HCT116 (cell line): Measurements from ENCODE around the gene CLCN4. TPM values are rescaled to one million over a fixed set of nuclear protein-coding genes. Genes with fewer than 3 reads are reported as not detected.

Experiments used
- ATAC-seq: fragments of 200-7000 bp; cut with Tn5 transposase; 2 replicates; pipeline ENCODE4 v1.9.1; 2020; ENCODE audit warnings: mild to moderate bottlenecking, moderate library complexity
- BruUV-seq: library from RNA; stranded (reverse); fragments of 400-500 nt; replicated peaks from 2 replicates; lab custom pipeline; 2021; lab: Mats Ljungman, UMichigan
- CTCF ChIA-PET: fragments of 300-600 bp; sonication (Branson Sonifier 250); formaldehyde crosslinking; loops from one replicate; lab custom pipeline; 2021; ENCODE audit warnings: antibody characterized with exemption; lab: Charles Lee
- POLR2A ChIA-PET: fragments of 300-600, 350-600 bp; sonication (Branson Sonifier 250); formaldehyde crosslinking; loops from one replicate; lab custom pipeline; 2021; ENCODE audit warnings: antibody characterized with exemption; lab: Charles Lee
- RAD21 ChIA-PET, 2 experiments: fragments of 300-600 bp; sonication (Branson Sonifier 250); formaldehyde crosslinking; loops; one replicate each; lab custom pipeline; 2023; ENCODE audit warnings: low total read pairs in 2 of 2; ENCODE audit not compliant: uncharacterized antibody in 2 of 2, unreplicated experiment in 2 of 2, low non-redundant PET in 1 of 2; lab: Charles Lee
- DNase-seq: peaks from one replicate; pipeline ENCODE4 v3.0.0-alpha.2; 2010; ENCODE audit warnings: low read depth, low spot score
- H2AFZ ChIP-seq: fragments of 200-600 bp; shearing (Covaris generic), sonication (generic); 2 replicates; pipeline ENCODE4 v1.6.1; 2017; ENCODE audit warnings: low read depth, mixed run types, mixed read lengths, antibody characterized with exemption, low read length; ENCODE audit not compliant: poor library complexity, severe bottlenecking
- H3K27ac ChIP-seq: 2 replicates; pipeline ENCODE4 v1.5.1; 2012; ENCODE audit warnings: low read depth, low read length
- H3K27me3 ChIP-seq: fragments of 200-600 bp; sonication (generic); 2 replicates; pipeline ENCODE4 v1.6.1; 2016; ENCODE audit warnings: mixed run types, low read length, mixed read lengths; ENCODE audit not compliant: insufficient read depth
- H3K36me3 ChIP-seq, 2 experiments: fragments of 200-500 bp in 1 of 2; fragments of 200-600 bp in 1 of 2; sonication (Bioruptor generic) in 1 of 2; sonication (generic) in 1 of 2; 2 replicates each; pipeline versions ENCODE4 v1.5.1 to v1.6.1; 2014 to 2016; ENCODE audit warnings: low read length in 2 of 2, inconsistent platforms in 1 of 2, mixed read lengths in 1 of 2, mixed run types in 1 of 2; ENCODE audit not compliant: insufficient read depth in 2 of 2, control insufficient read depth in 1 of 2
- H3K4me1 ChIP-seq, 2 experiments: fragments of 200-600 bp in 1 of 2; sonication (generic) in 1 of 2; 2 replicates each; pipeline versions ENCODE4 v1.5.1 to v1.6.1; 2012 to 2017; ENCODE audit warnings: low read length in 2 of 2, inconsistent platforms in 1 of 2, mild to moderate bottlenecking in 1 of 2, mixed read lengths in 1 of 2, mixed run types in 1 of 2, moderate library complexity in 1 of 2; ENCODE audit not compliant: insufficient read depth in 2 of 2, control insufficient read depth in 1 of 2
- H3K4me2 ChIP-seq: fragments of 200-600 bp; sonication (generic); 2 replicates; pipeline ENCODE4 v1.6.1; 2017; ENCODE audit warnings: mixed run types, low read length, mixed read lengths
- H3K4me3 ChIP-seq, 2 experiments: fragments of 200-600 bp in 1 of 2; sonication (generic) in 1 of 2; replicated peaks in 1 of 2; 2 replicates each; pipeline ENCODE4 v1.5.1; 2011 to 2016; ENCODE audit warnings: low read length in 2 of 2, control low read depth in 1 of 2, low read depth in 1 of 2, mild to moderate bottlenecking in 1 of 2, mixed read lengths in 1 of 2, mixed run types in 1 of 2
- H3K79me2 ChIP-seq: fragments of 200-600 bp; sonication (generic); 2 replicates; pipeline ENCODE4 v1.6.1; 2017; ENCODE audit warnings: mild to moderate bottlenecking, mixed run types, low read length, moderate library complexity, mixed read lengths; ENCODE audit not compliant: insufficient read depth
- H3K9ac ChIP-seq: fragments of 200-600 bp; sonication (generic); 2 replicates; pipeline ENCODE4 v1.6.1; 2016; ENCODE audit warnings: low read length, mixed read lengths
- H3K9me2 ChIP-seq: fragments of 200-600 bp; sonication (generic), shearing (Covaris generic); 2 replicates; pipeline ENCODE4 v1.6.1; 2017; ENCODE audit warnings: mixed run types, mild to moderate bottlenecking, moderate library complexity; ENCODE audit not compliant: insufficient read depth
- H3K9me3 ChIP-seq, 2 experiments: fragments of 200-500 bp in 1 of 2; fragments of 200-600 bp in 1 of 2; sonication (Bioruptor generic) in 1 of 2; sonication (generic) in 1 of 2; 2 replicates each; pipeline ENCODE4 v1.6.1; 2014 to 2017; ENCODE audit warnings: low read length in 2 of 2, mixed read lengths in 2 of 2, inconsistent platforms in 1 of 2, low read depth in 1 of 2, mild to moderate bottlenecking in 1 of 2, mixed run types in 1 of 2, moderate library complexity in 1 of 2; ENCODE audit not compliant: control insufficient read depth in 1 of 2, insufficient read depth in 1 of 2
- H4K20me1 ChIP-seq: fragments of 200-600 bp; sonication (generic), shearing (Covaris generic); 2 replicates; pipeline ENCODE4 v1.6.1; 2017; ENCODE audit warnings: mixed run types, mild to moderate bottlenecking, moderate library complexity; ENCODE audit not compliant: insufficient read depth
- CBX3 ChIP-seq: IDR thresholded peaks from 2 replicates; pipeline ENCODE4 v1.6.1; 2012; ENCODE audit warnings: low read depth
- ELF1 ChIP-seq: IDR thresholded peaks from 2 replicates; pipeline ENCODE4 v1.6.1; 2012; ENCODE audit warnings: low read depth, borderline replicate concordance
- FOSL1 ChIP-seq: IDR thresholded peaks from 2 replicates; pipeline ENCODE4 v1.6.1; 2012; ENCODE audit warnings: low read depth
- JUND ChIP-seq: IDR thresholded peaks from 2 replicates; pipeline ENCODE4 v1.6.1; 2012
- ZNF274 ChIP-seq: fragments of 200-500 bp; sonication (Bioruptor generic); IDR thresholded peaks from 2 replicates; pipeline ENCODE4 v1.6.1; 2014; ENCODE audit warnings: mild to moderate bottlenecking, low read depth, low read length, inconsistent platforms
- intact Hi-C: fragments of 100-400 bp; cut with micrococcal nuclease; formaldehyde crosslinking; loops from 2 replicates; pipeline ENCODE4 v1.10.0; 2022
- total RNA-seq: library from RNA; stranded (reverse); gene quantifications from one replicate; pipeline ENCODE4 v1.2.1, GENCODE V29; 2021; ENCODE audit not compliant: unreplicated experiment
- TF ChIP-seq, protein P1 (sequence below): IDR thresholded peaks from 2 replicates; pipeline ENCODE4 v1.6.1; 2012; ENCODE audit warnings: low read depth
- TF ChIP-seq, protein P2 (sequence below): IDR thresholded peaks from 2 replicates; pipeline ENCODE4 v1.6.1; 2011; ENCODE audit warnings: mild to moderate bottlenecking, low read length, moderate library complexity; ENCODE audit not compliant: insufficient replicate concordance; ENCODE audit errors: extremely low read depth
- TF ChIP-seq, protein P3 (sequence below), 3 experiments: fragments of 200-600 bp in 1 of 3; sonication (generic) in 1 of 3; IDR thresholded peaks in 2 of 3; conservative IDR thresholded peaks in 1 of 3; 2 replicates each; pipeline ENCODE4 v1.5.1; 2012 to 2017; ENCODE audit warnings: low read depth in 2 of 3, low read length in 2 of 3, antibody characterized with exemption in 1 of 3, borderline replicate concordance in 1 of 3, control low read depth in 1 of 3, mild to moderate bottlenecking in 1 of 3, mixed read lengths in 1 of 3, mixed run types in 1 of 3, moderate library complexity in 1 of 3; ENCODE audit not compliant: insufficient read depth in 1 of 3

The CLCN4 gene
- total RNA-seq, 1 experiment from 2014 or later = 3.1 TPM

DNA sequence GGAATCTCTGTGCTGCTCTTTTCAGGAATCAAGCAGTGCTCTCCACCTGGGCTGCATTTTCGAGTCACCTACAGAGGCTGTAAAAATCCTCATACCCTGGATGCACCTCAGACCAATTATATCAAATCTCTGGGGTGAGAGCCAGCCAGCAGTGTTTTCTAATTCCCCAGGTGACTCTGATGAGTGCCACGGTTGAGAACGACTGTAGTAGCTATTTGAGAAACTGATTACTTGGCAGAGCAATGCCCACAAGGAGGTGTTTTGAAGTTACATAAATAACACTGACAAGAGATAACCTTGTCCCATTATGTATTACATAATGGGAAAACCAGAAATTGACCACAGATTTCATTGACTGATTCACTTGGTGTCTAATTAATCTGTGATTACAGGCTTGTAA, 46.8 kb downstream of the CLCN4 start (continued):
- no peak for TF ChIP-seq ZNF274

DNA sequence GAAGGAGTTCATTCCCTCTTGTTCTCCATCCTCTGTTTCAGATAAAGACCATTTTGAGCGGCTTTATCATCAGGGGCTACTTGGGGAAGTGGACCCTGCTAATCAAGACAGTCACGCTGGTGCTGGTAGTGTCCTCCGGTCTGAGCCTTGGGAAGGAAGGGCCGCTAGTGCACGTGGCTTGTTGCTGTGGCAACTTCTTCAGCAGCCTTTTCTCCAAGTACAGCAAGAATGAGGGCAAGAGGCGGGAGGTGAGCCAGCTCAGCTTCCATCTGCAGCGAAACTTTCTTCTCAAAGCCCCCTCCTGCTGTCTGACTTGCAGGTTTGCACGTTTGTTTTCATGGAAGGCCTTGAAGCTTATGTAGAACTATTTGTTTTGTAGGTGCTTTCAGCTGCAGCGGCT, 49.5 kb downstream of the CLCN4 start:
- no peaks in the 10 kb centered on the region for H3K79me2 ChIP-seq
- no peak for DNase-seq
- no TSS peak for BruUV-seq
- H2AFZ ChIP-seq = no peak overlapping the region
- no peaks in the 10 kb centered on the region for H3K9me3 ChIP-seq
- TF ChIP-seq ZNF274 (no peak), FOSL1 (no peak), JUND (no peak), CBX3 (no peak), ELF1 (no peak)
- TF ChIP-seq, protein P1, sequence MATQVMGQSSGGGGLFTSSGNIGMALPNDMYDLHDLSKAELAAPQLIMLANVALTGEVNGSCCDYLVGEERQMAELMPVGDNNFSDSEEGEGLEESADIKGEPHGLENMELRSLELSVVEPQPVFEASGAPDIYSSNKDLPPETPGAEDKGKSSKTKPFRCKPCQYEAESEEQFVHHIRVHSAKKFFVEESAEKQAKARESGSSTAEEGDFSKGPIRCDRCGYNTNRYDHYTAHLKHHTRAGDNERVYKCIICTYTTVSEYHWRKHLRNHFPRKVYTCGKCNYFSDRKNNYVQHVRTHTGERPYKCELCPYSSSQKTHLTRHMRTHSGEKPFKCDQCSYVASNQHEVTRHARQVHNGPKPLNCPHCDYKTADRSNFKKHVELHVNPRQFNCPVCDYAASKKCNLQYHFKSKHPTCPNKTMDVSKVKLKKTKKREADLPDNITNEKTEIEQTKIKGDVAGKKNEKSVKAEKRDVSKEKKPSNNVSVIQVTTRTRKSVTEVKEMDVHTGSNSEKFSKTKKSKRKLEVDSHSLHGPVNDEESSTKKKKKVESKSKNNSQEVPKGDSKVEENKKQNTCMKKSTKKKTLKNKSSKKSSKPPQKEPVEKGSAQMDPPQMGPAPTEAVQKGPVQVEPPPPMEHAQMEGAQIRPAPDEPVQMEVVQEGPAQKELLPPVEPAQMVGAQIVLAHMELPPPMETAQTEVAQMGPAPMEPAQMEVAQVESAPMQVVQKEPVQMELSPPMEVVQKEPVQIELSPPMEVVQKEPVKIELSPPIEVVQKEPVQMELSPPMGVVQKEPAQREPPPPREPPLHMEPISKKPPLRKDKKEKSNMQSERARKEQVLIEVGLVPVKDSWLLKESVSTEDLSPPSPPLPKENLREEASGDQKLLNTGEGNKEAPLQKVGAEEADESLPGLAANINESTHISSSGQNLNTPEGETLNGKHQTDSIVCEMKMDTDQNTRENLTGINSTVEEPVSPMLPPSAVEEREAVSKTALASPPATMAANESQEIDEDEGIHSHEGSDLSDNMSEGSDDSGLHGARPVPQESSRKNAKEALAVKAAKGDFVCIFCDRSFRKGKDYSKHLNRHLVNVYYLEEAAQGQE = no peak
- TF ChIP-seq, protein P2, sequence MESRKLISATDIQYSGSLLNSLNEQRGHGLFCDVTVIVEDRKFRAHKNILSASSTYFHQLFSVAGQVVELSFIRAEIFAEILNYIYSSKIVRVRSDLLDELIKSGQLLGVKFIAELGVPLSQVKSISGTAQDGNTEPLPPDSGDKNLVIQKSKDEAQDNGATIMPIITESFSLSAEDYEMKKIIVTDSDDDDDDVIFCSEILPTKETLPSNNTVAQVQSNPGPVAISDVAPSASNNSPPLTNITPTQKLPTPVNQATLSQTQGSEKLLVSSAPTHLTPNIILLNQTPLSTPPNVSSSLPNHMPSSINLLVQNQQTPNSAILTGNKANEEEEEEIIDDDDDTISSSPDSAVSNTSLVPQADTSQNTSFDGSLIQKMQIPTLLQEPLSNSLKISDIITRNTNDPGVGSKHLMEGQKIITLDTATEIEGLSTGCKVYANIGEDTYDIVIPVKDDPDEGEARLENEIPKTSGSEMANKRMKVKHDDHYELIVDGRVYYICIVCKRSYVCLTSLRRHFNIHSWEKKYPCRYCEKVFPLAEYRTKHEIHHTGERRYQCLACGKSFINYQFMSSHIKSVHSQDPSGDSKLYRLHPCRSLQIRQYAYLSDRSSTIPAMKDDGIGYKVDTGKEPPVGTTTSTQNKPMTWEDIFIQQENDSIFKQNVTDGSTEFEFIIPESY = no peak
- TF ChIP-seq, protein P3, sequence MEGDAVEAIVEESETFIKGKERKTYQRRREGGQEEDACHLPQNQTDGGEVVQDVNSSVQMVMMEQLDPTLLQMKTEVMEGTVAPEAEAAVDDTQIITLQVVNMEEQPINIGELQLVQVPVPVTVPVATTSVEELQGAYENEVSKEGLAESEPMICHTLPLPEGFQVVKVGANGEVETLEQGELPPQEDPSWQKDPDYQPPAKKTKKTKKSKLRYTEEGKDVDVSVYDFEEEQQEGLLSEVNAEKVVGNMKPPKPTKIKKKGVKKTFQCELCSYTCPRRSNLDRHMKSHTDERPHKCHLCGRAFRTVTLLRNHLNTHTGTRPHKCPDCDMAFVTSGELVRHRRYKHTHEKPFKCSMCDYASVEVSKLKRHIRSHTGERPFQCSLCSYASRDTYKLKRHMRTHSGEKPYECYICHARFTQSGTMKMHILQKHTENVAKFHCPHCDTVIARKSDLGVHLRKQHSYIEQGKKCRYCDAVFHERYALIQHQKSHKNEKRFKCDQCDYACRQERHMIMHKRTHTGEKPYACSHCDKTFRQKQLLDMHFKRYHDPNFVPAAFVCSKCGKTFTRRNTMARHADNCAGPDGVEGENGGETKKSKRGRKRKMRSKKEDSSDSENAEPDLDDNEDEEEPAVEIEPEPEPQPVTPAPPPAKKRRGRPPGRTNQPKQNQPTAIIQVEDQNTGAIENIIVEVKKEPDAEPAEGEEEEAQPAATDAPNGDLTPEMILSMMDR (IDR thresholded peaks at IDR 0.05 in 2 of 3, conservative IDR thresholded peaks at IDR 0.05 in 1 of 3; ENCODE audit: borderline replicate concordance in 1 of 3, insufficient read depth in 1 of 3, low read depth in 2 of 3, low read length in 2 of 3) = no peak
- ChIA-PET CTCF (no interaction called here), POLR2A (no interaction called here), RAD21 (no interaction called here)
- no peaks in the 10 kb centered on the region for H3K27me3 ChIP-seq
- no peaks in the 10 kb centered on the region for H3K4me1 ChIP-seq
- no peaks in the 10 kb centered on the region for H3K36me3 ChIP-seq
- no peak overlapping the region for H3K4me2 ChIP-seq
- no peak overlapping the region for H3K27ac ChIP-seq
- intact Hi-C loops = no loop called here
- ATAC-seq = no peak
- no peaks in the 10 kb centered on the region for H4K20me1 ChIP-seq
- H3K4me3 ChIP-seq = no peak overlapping the region
- no peak overlapping the region for H3K9ac ChIP-seq
- H3K9me2 ChIP-seq = no peaks in the 10 kb centered on the region
